IPS-NIHi11 (cell line): ENCODE results near the gene EIF4A2.
"Not testable (repeated sequence)": the region's sequence is repeated elsewhere in the genome, so short reads cannot be mapped to it uniquely, and the experiment has no call there.

ENCODE experiments used
- DNase-seq: peaks from one replicate; pipeline ENCODE4 v3.0.0; 2012; ENCODE audit warnings: mixed read lengths, low spot score

The EIF4A2 gene

DNA sequence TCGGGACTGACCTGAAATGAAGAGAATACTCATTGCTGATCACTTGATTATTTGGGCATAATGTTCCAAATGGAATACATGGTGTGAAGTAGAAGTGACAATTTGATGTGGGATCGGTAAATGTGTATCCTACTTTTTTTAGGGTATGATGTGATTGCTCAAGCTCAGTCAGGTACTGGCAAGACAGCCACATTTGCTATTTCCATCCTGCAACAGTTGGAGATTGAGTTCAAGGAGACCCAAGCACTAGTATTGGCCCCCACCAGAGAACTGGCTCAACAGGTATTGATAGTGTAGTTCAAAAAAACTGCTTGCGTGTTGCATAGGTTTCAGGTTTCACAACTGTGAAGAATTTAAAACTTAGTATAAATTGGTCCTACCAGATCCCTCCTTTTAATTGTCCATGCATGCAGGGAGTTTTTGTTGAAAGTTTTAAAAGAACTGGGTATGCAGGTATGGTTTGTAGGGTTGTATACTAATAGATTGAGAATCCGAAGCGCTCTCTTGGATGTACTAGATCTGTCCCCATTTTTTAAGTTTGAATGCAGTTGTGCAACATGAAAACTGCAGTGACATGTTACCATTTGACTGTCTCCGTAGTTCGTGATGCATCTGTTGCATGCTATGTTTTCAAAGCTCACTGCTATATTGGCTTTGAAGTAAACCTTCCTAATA, 1.6 kb downstream of the EIF4A2 start:
- DNase-seq = no peak

DNA sequence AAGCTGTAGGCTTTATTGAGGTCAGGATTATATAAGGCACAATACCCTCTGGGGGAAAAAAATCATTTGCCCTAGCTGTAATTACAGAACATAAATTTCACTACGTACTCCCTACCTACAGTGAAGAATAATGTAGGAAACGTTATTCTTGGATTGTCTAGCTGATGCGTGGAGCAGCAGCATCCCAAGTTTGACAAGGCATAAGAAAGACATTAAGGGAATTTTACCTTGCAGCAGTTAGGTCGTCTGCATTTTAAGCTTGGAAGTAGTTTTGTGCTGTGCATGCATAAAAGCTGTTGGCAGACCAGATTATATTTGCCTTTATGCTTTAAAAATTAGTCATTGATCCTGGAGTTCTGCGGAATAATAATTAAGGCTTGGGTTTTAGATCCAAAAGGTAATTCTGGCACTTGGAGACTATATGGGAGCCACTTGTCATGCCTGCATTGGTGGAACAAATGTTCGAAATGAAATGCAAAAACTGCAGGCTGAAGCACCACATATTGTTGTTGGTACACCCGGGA, 2.2 kb downstream of the EIF4A2 start:
- DNase-seq = no peak

DNA sequence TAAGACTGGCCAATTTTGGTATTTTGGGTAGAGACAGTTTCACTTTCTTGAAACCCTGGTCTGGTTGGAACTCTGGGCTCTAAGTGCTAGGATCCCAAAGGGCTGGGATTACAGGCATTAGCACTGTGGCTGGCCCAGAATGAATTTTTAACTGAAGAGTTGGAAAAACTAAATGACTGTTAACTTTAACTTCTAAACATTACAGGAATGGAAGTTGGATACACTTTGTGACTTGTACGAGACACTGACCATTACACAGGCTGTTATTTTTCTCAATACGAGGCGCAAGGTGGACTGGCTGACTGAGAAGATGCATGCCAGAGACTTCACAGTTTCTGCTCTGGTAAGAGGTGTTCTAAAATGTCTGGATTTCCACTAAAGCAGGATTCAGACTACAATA, 3.5 kb downstream of the EIF4A2 start:
- DNase-seq = no peak

DNA sequence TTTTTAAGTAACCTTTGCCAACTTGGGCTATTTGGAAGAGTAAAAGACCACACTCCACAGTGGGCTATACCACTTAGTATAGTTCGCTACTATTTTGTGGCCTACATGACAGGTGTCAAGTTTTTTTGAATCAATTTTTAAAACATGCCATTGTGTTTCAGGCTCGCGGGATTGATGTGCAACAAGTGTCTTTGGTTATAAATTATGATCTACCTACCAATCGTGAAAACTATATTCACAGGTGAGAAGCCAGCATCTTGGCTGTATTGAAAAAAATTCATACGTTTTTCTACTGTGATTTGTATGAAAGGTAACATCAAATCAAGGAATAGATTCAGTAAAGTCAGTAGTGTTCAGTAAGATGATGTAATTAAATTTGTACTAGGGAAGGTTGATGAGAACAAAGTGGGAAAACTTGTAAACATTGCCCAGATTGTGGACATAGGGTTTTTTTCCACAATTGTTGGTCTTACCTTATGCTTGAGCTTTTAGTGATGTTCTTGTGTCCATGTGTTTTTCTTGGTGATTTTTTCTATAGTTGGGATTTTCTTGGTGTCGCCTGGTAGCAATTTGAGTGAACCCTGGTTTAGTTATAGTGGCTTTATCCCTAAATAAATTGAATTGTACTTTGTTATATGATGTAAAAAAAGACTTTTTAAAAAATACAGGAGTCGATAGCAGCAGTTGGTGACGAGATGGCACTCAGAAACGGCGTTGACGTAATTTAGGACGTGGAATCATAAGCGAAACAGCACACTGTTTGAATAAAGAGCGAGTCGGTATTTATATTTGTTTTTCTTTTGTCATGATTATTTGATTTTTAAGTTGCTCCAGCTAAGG, 4.5 kb downstream of the EIF4A2 start:
- DNase-seq = no peak

DNA sequence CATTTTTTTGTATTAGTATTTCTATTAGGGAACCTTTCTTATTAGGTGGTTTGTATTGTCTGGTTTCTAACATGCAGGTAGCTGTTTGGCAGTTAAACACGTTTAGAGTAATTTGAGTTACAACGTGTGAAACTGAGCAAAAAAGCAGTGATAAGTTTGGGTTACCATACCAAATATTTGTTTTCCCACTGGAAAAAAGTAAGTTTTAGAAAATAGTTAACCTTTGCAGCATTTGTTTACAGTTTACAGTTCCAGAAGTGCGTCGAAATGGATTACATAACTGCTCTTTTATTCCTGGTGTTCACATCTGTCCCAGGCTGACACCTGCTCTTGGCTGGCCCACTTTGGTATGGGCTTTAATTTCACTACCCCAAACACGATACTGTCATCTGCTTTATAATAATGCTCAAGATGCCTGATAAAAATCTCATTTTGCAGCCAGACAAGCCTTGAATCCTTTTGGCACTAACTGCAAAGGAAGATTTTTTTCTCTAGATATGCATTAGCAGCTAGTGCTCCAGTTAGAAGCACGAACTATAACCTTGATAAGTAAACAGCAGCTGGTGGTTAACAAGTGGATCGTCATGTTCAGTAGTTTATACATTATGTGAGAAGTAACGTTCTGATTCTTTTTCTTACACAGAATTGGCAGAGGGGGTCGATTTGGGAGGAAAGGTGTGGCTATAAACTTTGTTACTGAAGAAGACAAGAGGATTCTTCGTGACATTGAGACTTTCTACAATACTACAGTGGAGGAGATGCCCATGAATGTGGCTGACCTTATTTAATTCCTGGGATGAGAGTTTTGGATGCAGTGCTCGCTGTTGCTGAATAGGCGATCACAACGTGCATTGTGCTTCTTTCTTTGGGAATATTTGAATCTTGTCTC, 5.3 kb downstream of the EIF4A2 start:
- no peak for DNase-seq

DNA sequence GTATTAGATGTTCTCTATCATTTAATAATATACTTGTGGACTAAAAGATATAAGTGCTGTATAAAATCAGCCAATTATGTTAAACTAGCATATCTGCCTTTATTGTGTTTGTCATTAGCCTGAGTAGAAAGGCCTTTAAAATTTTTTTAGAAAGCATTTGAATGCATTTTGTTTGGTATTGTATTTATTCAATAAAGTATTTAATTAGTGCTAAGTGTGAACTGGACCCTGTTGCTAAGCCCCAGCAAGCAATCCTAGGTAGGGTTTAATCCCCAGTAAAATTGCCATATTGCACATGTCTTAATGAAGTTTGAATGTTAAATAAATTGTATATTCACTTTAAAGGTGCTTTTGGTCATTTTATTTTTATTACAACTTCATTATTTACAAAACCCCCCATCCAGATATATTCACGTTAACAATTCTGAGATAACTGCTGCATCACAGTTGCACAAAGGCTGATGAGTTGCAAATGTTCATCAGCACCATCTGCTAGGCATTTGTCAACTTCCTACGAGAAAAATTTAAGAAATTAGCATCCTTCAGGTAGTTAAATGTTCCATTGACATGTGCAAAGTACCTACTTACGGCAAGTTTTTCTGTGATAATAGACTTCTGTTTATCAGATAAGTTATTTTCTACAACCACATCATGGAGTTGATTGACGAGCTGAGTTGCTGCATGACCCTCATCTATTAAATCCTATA, 6.3 kb downstream of the EIF4A2 start:
- no peak for DNase-seq

DNA sequence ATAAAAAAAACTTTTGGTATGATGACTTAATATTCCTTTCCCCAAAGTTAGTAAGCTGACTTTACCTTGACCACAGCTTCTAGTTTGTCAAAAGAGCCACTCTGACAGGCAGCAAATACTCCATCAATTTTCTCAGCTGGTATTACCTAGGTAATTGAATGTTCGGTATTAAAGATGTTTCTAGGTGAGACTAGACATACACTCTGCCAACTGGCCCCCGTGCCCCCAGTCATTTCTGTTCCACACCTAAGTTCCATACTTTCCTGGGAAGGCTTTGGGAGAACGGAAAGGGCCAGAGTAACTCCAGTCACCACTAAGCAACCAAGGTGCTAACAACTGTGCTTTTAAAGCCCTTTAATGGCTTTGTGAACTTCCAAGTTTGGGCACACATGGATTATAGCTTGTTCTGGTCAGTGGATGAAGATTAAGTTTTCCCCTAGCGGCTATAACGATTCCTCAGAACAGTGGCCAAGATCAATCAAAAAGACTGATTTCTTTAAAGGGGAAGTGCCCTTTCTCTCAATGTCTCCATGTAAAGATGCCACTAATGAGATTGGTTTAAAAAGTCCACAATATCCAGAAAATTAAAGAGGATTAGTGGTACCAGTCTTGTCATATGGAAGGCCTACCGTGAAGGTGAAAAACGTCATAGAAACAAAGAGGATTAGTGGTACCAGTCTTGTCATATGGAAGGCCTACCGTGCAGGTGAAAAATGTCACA, 7.0 kb downstream of the EIF4A2 start:
- no peak for DNase-seq

DNA sequence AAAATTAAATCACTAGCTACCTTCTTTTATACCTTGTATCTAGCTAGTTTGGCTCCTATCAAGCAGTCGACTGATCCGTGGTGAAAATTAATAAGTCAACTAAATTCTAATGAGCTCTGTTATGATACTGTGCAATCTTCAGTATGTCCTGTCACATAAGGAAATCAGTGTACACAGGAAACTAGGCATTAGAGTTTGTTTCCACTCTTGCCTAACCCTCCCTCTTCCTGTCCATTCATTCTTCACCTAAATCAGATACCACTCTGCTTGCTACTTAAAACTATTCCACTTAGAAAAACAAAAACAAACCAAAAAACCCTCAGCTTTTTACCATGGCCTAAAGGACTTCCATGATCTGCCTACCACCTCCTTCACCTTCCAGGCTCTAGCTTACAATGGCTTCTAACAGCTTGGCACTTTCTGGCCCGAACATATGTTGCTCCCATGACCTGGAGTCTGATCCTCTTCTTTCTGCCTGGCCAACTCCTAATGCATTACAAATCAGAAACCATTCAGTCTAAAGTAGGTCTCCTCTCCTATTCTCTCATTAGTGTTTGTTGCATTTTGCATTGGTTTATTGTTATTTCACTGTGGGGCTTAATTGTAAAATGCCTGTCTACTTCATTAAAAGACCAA, 15.0 kb downstream of the EIF4A2 start:
- DNase-seq = no peak

DNA sequence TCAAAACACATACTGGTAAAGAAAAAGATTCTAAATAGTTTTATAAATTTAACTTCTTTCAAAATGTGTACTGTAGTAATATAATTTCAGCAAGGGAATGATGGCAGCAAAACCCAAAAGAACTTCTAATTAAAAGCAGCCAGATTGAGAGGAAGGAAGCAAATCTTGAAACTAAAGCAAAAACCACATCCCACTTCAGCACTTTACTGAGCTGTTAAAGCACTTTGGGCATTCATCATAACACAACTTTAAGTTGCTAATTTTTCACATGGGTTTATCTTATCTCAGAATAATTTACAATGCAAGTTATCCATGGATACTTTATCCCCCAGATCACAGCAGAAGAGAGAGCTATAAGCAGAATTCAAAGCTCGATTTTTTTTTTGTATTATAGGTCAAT, 16.9 kb downstream of the EIF4A2 start:
- DNase-seq = no peak

DNA sequence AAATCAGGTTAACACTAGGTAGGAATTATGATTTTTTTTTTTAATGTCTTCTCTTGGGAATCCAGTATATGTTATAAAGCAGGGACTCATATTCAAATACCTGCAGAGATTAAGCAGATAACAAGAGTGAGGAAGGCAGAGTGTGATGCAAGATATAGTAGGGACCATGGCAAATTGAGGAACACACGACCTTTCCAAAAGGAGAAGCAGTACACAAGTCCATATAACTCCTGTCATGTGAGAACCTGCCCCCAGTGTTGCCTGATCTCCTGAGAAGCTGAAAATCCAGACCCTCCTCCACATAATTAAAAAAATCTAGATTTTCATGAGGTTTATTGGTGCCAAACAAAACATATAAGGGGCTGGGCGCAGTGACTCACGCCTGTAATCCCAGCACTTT, 19.3 kb downstream of the EIF4A2 start:
- DNase-seq = no peak

DNA sequence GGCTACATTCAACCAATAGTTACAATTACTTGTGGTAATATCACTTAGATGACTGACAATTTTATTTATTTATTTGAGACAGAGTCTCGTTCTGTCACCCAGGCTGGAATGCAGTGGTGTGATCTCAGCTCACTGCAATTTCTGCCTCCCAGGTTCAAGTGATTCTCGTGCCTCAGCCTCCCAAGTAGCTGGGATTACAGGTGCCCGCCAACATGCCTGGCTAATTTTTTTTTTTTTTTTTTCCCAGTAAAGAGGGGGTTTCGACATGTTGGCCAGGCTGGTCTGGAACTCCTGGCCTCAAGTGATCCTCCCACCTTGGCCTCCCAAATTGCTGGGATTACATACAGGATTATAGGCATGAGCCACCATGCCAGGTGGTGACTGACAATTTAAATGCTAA, 20.1 kb downstream of the EIF4A2 start:
- not testable (repeated sequence) for DNase-seq

DNA sequence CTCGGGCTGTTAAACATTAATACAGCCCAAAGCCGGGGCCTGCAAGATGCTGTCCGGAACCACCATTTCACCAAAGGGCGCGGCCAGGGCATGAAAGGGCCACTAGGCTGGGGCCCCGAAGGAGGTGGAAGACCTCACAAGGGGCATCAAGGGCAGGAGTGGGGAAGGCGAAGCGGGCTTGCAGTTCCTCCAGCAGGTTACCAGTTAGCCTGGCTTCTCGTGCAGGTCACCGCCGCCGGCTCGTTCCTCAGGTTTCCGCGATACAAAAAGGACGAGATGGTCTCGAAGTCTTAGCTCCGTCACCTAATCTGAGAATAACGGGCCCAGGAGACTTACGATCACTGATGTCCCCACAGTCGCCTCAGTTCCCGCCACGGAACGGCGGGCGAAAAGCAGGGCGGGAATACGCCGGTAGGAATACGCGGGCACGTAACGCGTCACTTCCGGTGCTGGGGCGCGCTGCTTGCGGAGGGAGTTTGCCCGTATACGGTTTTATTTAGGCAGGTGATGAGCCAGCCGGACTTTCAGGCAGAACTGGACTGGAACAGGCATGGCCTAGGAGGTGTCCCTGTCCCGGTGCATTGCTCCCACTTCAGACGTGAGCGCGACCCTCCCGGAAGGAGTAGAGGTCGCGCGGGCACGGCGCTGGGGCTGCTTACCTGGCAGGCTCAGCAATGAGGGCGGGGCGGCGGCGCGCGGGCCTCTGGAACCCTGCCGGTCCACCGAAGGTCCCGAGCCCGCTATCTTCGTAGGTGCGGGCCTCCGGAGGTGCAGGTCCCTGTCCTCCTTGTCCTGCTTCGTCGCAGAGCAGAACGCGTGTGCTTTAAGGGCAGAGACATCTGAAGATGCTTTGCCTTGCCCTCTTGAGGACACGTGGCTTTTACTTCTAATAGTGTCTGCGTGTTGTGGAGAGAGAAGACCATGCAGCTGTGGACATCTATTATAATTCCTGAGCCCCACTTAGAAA, 23.0 kb downstream of the EIF4A2 start, which contains the start of gene RFC4:
Gene RFC4 (minus strand): TSS at position 394 of the 967 bp plus-strand sequence. CDS start 1,769 bp downstream, outside the sequence.
- peak; percentile 88 for DNase-seq

DNA sequence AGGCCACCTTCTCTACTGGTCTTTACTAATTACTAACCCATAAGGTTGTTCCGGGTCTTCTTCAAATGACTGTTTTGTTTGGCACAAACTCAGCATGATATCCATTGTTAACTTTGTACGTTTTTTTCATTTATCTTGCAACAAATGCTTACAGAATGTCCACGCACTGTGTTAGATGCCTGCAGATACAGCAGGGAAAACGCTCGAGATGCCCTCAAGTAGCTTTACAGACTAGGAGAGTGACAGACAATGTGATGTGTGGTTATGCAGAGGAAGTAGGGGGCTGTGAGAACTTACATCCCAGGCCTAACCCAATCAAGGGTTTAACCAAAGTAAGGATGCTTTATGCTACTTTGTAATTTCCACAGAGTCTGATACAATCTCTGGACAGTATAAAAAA, 23.9 kb downstream of the EIF4A2 start:
- no peak for DNase-seq

DNA sequence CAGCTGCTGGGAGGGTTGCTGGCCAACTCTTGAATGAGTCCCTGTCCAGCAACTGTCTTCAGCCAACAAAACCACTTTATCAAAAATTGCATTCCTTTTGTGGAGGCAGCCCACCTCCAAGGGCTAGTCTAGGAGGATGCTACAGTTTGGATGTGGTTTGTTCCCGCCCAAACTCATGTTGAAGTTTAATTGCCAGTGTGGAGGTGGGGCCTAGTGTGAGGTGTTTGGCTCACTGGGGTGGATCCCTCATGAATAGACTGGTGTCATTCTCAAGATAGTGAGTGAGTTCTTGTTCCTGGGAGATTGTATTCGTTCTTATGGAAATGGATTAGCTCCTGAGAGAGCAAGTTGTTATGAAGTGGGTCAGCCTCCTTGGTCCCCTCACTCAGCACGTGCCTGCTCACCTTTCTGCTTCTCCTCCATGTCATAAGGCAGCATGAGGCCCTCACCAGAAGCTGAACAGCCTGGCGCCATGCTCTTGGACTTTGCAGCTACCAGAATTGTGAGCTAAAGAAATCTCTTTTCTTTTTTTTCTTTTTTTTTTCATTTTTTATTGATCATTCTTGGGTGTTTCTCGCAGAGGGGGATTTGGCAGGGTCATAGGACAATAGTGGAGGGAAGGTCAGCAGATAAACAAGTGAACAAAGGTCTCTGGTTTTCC, 27.1 kb downstream of the EIF4A2 start:
- DNase-seq = no peak

DNA sequence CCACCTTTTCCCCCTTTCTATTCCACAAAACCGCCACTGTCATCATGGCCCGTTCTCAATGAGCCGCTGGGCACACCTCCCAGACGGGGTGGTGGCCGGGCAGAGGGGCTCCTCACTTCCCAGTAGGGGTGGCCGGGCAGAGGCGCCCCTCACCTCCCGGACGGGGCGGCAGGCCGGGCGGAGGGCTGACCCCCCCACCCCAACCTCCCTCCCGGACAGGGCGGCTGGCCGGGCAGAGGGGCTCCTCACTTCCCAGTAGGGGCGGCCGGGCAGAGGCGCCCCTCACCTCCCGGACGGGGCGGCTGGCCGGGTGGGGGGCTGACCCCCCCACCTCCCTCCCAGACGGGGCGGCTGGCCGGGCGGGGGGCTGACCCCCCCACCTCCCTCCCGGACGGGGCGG, 27.9 kb downstream of the EIF4A2 start:
- not testable (repeated sequence) for DNase-seq

DNA sequence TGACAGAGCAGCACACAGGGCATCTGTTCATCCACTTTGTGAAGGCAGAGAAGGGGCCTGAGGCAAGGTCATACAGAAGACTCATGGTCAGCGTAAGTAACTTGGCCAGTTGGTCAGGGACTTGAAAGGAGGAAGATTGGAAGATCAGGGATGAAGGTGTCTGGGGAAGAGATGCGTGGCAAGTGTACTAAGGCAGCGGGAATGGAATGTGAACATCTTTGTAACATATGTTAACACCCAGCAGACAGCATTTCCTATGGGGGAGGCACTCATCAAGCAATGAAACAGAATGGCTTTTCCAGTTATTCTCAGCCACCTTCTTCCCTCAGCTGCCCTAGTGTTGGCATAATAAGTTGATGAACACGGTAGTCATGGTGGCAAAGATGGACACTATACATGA, 30.7 kb downstream of the EIF4A2 start:
- DNase-seq = no peak

DNA sequence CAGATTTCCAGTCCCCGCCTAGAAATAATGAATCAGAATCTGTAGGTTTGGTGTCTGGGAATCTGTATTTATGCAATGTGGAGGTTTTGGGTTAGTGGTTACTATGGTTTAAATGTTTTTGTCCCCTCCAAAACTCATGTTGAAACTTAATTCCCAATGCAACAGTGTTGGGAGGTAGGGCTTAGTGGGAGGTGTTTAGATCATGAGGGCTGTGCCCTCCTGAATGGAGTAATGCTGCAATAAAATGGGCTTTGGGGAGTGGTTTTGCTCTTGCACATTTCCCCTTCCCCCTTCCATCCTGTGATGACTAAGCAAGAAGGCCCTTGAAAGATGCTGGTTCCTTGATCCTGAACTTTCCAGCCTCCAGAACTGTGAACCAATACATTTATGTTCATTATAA, 32.1 kb downstream of the EIF4A2 start:
- no peak for DNase-seq

DNA sequence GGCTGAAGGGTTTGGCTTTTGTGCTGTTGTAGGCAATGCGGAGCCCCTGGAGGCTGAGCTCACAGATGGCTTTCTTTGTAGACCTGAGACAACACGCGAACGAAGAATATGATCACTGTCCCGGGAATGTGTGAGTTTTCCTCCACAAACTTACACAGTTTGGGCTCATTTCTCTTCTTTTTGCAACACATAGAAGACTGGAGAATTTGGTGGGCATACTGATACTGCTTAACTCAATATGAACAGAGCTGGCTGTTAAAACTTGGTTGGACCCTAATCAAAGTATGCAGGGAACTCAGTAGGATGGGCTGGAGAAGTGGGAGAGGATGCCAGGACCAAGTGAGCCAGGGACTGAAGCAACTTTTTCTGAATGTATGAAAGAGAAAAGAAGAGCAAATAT, 35.1 kb downstream of the EIF4A2 start:
- no peak for DNase-seq

DNA sequence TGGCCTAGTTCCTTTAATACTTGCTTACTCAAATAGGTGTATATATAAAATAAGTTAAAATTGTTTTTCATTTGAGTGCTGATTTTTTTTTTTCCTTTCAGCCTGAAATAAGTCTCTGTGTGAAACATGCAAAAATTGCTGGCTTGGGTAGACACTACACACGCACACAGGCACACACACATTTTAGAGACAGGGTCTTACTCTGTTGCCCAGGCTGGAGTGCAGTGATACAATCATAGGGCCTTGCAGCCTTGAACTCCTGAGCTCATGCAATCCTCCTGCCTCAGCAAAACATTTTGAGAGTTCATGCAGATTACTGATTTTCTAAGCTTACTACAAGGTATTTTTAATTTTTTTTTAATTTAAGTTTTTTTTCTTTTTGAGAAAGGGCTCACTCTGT, 35.6 kb downstream of the EIF4A2 start:
- no peak for DNase-seq
